ENCODE data around the gene OSBPL2.

The OSBPL2 gene

DNA sequence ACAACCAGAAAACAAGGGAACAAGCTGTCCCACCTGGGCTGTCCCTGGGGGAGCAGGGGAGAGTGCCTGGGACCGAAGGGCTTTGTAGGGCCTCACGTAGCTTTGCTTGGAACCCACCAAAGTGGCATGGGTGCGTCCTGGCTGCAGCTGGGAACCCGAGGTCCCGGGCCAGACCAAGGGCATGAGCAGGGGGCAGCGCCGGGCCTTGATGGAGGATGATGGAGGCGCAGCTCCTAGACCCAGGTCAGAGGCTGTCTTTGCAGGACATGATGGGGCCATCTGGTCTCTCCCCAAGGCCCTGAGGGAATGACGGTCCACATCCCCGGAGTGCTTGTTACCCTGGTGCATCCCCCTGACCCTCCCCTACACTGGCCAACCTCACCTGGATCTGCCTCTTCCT, 7.6 kb upstream of the OSBPL2 start:
- no peak for TF ChIP-seq POLR2A (IDR thresholded peaks at IDR 0.05; ENCODE audit: low read depth, low read length)
- FAIRE-seq (no peak), DNase-seq (ENCODE audit: insufficient read length, low spot score) (no peak)

DNA sequence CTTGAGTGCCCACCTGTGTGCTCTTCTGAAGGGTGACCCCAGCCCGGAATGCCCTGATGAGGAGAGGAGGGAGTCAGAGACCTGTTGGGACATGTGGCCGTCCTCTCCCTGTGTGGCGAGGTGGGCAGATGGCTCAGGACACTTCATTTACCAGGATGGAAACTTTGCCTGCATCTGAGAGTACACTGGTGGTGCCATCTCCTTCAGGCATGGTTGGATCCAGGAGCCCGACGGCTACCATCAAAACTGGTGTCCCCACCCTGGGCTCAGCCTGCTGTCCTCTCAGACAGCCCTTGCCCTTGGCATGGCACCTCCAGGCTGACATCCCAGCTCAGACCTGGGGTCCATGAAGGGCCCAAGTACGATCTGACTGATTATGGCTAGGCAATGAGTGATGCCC, 7.0 kb upstream of the OSBPL2 start:
- DNase-seq (ENCODE audit: insufficient read length, low spot score) (no peak), FAIRE-seq (no peak)
- TF ChIP-seq POLR2A (IDR thresholded peaks at IDR 0.05; ENCODE audit: low read depth, low read length): no peak

DNA sequence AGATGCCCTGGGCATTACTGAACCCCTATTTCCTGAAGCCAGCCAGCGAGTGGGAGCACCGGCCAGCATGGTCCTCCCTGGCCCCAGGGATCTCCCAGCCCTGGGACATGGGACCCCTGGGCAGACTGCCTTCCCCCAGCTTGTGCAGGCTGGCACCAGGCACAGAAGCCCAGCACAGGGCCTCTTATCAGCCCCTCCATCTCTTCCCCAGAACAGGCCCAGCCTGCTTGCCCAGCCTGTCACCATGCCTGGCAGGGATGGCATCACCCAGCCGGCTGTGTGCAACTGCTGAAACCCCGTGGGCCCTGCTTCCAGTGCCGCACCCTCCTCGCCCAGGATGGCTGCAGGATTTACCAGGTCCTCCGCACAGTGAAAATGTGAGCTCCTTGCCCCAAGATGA, 6.1 kb upstream of the OSBPL2 start:
- FAIRE-seq (no peak), DNase-seq (ENCODE audit: insufficient read length, low spot score) (no peak)

DNA sequence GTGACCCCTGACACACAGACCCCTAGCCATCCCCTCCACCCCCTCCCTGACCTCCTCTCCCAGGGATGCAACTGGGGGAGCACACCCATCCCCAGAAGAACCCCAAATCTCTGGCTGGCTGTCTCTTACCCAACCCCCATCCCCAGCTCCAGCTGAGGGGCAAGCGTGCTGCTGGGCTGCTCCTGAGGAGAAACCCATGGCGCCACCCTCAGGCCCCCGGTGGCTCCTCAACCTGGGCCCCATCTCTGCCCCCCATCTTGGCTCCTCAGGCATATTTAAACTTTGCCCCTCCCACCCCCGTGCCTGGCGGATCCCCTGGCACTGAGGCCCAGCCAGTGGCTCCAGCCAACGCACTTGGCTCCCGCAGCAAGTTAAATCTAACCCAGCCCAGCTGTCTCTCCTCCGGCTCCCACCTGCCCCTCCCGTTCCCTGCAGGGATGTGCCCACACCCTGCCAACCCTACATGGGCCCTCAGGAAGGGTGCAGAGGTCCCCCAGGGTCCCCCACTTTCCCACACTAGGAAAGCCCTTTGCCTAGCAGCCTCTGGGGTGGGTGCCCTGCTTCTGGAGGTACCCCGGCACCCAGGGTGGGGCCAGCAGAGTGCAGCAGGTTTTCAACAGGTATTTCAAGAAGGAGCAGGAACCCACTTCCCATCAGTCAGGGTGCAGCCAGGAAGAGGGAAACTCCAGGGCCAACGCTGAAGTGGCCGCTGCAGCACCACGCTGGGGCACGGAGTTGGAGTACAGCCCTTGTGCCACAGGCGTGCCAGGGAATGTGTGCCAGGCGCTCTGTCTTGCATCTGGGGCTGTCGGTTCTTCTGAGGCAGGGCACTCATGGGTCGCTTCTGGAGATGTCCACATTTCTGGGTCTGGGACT, 5.3 kb upstream of the OSBPL2 start:
- TF ChIP-seq POLR2A (IDR thresholded peaks at IDR 0.05; ENCODE audit: low read depth, low read length): no peak
- FAIRE-seq (no peak), DNase-seq (ENCODE audit: insufficient read length, low spot score) (no peak)

More for the DNA sequence above, 6.1 kb upstream of the OSBPL2 start:
- no peak for TF ChIP-seq POLR2A (IDR thresholded peaks at IDR 0.05; ENCODE audit: low read depth, low read length)

DNA sequence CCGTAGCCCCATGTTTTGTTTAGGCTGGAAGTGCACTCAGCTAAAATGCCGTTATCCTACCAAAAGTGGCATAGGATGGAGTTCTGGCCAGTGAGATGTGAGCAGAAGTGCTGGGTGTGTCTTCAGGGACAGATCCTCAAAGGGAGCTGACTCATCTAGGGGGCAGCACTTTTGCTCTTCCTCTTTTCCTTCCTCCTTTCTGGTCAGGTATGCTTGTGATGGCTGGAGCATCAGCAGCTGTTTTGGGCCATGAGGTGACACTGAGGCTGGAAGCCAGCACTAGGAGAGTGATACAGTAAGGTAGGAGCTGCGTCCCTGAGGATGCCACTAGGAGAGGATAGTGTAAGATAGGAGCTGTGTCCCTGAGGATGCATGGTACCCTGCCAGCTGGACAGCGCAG, 4.6 kb upstream of the OSBPL2 start:
- FAIRE-seq (no peak), DNase-seq (ENCODE audit: insufficient read length, low spot score) (no peak)
- TF ChIP-seq POLR2A (IDR thresholded peaks at IDR 0.05; ENCODE audit: low read depth, low read length): no peak

DNA sequence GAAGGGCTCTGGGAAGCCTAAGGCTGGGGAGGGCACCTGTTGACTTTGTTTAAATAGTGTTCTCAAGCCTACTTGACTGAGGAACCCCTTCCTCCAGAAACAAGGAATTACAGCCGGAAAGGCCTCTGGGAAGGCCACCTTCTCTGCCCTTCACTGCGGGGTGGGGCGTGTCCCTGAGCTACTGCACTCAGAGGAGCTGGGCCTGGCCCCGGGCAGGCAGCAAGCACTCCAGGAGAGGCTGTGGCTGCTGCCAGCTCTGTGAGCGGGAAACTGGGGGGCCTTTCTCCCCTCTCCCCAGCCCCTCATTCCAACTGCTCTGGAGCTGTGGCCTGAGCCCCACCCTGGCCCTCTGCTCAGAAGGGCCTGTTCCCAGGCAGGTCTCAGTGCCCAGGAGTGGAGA, 4.0 kb upstream of the OSBPL2 start:
- no peak for FAIRE-seq
- no peak for TF ChIP-seq POLR2A (IDR thresholded peaks at IDR 0.05; ENCODE audit: low read depth, low read length)
- no peak for DNase-seq (ENCODE audit: insufficient read length, low spot score)

DNA sequence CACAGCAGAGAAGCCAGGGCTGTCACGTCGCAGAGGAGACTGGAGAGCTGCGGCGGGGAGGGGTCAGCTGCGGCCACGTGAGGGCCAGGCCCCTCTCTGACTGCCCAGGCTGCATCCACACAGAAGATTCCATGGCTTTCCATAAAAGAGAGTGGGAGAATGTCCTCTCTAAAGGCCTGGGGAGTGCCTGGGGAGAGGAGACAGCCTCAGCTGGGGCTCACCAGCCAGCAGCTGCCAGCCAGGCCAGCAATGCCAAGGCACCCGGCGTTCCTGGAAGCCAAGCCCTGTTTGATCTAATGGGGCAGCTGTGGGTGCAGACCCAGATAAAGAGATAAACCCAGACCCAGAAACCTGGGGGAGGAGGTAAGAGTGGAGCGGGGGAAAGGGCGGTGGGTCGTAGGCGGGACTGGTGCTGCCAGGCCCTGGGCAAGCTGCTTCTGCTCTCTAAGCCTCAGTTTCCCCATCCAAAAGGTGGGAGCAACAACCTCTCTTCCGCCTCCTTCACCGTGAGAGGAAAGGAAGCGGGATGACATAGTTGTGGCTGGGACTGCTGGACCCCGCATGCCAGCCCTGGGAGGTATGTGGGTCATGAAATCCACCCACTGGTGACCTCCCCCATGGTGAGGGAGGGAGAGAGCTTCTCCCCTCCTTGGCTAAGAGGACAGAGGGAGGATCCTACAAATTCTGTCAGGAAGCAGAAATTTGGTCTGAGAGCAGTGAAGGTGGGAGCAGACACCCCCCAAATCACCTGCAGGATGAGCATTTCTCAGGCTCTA, 3.1 kb upstream of the OSBPL2 start:
- FAIRE-seq: no peak
- TF ChIP-seq POLR2A (IDR thresholded peaks at IDR 0.05; ENCODE audit: low read depth, low read length): no peak
- DNase-seq (ENCODE audit: insufficient read length, low spot score): no peak

DNA sequence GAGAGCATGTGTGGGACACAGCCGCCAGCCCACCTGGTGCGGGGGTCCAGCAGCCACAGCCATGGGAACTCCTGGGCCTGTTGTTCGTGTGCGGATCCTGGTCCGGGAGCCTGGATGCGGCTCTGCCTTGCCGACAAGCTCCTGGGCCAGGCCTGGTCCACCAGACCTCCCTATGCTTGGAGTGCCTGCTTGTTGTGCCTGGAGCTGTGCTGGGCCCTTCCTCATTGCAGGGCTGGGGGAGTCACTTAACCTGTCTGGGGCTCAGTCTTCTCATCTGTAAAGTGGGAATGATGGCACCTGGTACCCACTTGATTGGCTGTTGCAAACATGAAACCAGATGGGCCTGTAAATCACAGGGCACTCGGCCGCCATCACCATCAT, 2.6 kb upstream of the OSBPL2 start:
- FAIRE-seq (no peak), DNase-seq (ENCODE audit: insufficient read length, low spot score) (no peak)
- no peak for TF ChIP-seq POLR2A (IDR thresholded peaks at IDR 0.05; ENCODE audit: low read depth, low read length)

DNA sequence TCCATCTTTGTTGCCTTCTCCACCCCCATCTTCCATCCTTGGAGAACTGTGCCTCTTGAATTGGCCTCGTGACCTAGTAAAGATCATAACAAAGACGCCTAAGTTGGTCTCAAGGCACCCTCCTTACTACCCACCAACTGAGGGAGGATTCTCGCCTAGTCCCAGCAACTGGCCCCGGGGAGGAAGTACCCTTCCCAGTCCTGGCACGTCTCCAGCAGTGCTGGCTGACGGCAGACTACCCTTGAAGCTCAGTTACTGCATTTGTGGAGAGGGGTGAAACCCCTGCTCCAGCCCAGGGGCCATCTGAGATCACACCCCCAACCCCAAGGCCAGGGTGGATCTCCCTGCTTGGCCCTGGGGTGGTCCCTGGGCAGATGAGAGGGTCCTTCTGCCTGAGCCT, 2.1 kb upstream of the OSBPL2 start:
- no peak for FAIRE-seq
- DNase-seq (ENCODE audit: insufficient read length, low spot score): no peak
- TF ChIP-seq POLR2A (IDR thresholded peaks at IDR 0.05; ENCODE audit: low read depth, low read length): no peak

DNA sequence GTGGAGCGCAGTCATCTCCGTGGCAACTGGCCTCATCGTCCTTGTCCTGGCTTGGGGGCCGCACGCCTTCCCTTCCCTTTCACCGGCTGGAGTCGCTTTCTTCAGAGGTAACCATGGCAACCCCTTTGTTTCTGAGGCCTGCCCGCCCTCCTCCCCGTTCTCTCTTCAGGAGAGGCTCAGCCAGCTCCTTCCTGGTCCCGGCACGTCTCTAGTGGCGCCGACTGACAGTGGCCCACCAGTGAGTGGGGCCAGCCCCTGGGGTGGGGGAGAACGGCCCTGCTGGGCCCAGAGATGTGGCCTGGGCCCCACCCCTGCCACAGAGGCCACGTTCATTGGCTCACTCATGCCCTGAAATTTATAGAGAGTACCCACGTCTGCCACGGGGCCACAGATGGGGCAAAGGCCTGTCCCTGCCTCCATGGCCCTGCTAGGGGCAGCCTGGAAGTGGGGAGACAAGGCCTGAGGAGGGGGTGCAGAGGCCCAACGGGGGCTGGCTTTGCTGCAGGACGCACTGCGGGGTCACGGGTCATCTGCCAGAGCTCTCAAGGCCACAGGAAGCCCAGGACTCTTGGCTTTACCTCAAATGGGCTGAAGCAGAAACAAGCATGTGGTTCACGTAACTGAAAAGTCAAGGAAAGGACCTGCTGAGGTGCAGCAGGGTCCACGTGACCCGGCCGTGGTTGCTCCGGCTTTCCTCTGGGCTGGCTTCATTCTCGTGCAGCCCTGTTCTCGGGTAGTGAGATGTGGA, 1.4 kb upstream of the OSBPL2 start:
- DNase-seq (ENCODE audit: insufficient read length, low spot score) (no peak), FAIRE-seq (no peak)
- no peak for TF ChIP-seq POLR2A (IDR thresholded peaks at IDR 0.05; ENCODE audit: low read depth, low read length)

DNA sequence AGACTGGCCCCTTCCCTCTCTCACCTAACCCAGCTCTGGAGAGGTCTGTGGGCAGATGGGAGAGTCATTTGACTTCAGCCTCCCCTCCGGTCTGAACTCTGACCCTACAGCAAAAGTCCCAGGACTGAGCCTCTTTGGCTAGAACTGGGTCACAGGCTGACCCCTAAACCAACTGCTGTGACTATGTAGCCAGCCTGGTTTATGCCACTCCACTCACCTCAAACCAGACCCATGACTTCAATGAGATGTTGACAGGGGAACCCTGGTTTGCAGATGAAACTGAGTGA, 864 bp upstream of the OSBPL2 start:
- no peak for TF ChIP-seq POLR2A (IDR thresholded peaks at IDR 0.05; ENCODE audit: low read depth, low read length)

DNA sequence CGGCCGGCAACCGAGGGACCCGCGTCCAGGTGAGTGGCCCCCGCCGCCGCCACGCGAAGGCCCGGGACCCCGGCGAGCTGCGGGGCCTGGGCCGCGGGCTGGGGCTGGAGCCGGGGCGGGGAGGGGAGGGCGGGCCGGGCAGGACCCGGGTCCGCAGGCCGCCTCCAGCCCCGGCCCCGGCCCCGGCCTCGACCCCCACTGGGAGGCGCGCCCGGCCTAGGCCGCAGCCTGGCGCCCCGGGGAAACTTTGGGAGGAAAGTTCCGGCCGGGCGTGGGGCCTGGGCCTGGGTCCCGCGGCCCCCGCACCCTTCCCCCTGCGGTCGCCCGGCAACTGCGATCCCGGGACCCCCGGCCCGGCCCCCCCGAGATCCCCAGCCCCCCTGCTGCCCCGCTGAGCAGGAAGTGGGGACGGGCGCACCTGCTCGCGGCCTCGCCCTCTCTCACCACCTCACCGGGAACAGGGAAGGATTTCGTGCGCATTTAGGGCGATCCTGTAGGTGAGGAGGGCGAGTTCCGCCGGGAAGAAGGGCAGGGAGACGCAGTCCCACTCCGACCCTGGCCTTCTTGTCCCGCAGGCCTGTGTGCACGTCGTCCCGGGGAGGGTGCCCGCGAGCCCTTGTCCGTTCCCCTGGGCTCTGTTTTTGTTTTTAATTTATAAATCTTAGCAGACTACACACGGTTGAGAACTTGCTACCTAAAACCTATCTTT, 402 bp downstream of the OSBPL2 start:
- DNase-seq (ENCODE audit: insufficient read length, low spot score) (peak; percentile 40), FAIRE-seq (no peak)
- no peak for TF ChIP-seq POLR2A (IDR thresholded peaks at IDR 0.05; ENCODE audit: low read depth, low read length)

More for the DNA sequence above, 864 bp upstream of the OSBPL2 start:
- no peak for FAIRE-seq
- no peak for DNase-seq (ENCODE audit: insufficient read length, low spot score)

DNA sequence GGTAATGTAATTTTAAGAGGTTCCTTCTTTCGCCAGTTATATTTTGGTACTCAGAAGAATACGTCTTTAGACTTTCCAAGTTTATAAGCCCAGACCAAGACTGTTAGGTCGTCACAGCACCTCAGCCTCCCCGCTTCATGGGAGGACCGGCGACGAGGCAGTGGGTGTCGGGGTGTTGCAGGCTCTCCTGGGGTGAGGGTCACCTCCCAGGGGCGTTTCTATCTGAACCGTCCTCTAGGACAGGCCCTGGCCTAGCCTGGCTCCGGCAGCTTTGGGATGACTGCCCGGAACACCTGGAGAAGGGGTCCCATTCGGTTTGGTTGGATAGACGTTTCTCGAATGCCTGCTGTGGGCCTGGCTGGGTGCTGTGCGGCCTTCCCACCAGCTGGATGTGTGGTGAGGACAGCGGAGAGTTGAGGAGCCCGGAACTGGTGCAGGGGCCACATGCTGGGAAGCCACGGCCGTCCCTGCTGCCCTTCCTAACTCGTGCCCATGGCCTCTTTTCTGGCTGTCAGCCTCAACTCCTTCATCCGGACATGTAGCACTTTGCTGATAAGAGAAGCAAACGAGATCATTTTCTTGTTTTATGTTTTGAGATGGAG, 1.1 kb downstream of the OSBPL2 start:
- FAIRE-seq: no peak
- DNase-seq (ENCODE audit: insufficient read length, low spot score): no peak
- no peak for TF ChIP-seq POLR2A (IDR thresholded peaks at IDR 0.05; ENCODE audit: low read depth, low read length)
